Endothelial cell of umbilical vein (primary cell): Measurements from ENCODE around the gene VPREB1. TPM values are rescaled to one million over a fixed set of nuclear protein-coding genes. Genes with fewer than 3 reads are reported as not detected.

ENCODE experiments used
- BruUV-seq: library from RNA; stranded (reverse); fragments of 400-500 nt; replicated peaks from 2 replicates; lab custom pipeline; 2021; lab: Mats Ljungman, UMichigan
- CTCF ChIA-PET: fragments of 300-600, 350-600 bp; sonication (Branson Sonifier 250); formaldehyde crosslinking; loops from one replicate; lab custom pipeline; 2021; ENCODE audit warnings: antibody characterized with exemption, inconsistent platforms; lab: Charles Lee
- POLR2A ChIA-PET: fragments of 300-600, 350-600 bp; sonication (Branson Sonifier 250); formaldehyde crosslinking; loops from one replicate; lab custom pipeline; 2021; ENCODE audit warnings: antibody characterized with exemption, inconsistent platforms; lab: Charles Lee
- DNase-seq: peaks from one replicate; pipeline ENCODE4 v3.0.0-alpha.2; 2011; ENCODE audit warnings: low read depth, low spot score
- FAIRE-seq: peaks from 2 replicates; lab custom pipeline; 2011; peaks lifted over from hg19 to GRCh38; lab: Jason Lieb, UNC
- H2AFZ ChIP-seq: 2 replicates; pipeline ENCODE4 v1.6.0; 2012; ENCODE audit warnings: low read depth, low read length, control low read depth, inconsistent platforms
- H3K27ac ChIP-seq: 2 replicates; pipeline ENCODE4 v1.5.1; 2011; ENCODE audit warnings: low read depth, mild to moderate bottlenecking, control low read depth, low read length, moderate library complexity; ENCODE audit not compliant: insufficient read depth
- H3K27me3 ChIP-seq, 2 experiments: 2 replicates each; pipeline versions ENCODE4 v1.6.0 to v1.6.1; 2011; ENCODE audit warnings: low read length in 2 of 2, mixed read lengths in 1 of 2; ENCODE audit not compliant: control insufficient read depth in 2 of 2, insufficient read depth in 2 of 2
- H3K36me3 ChIP-seq, 2 experiments: 2 replicates in 1 of 2; 3 replicates in 1 of 2; pipeline ENCODE4 v1.5.1; 2011; ENCODE audit warnings: low read length in 2 of 2, mild to moderate bottlenecking in 1 of 2, moderate library complexity in 1 of 2; ENCODE audit not compliant: control insufficient read depth in 2 of 2, insufficient read depth in 2 of 2; ENCODE audit errors: extremely low read depth in 1 of 2
- H3K4me1 ChIP-seq: 3 replicates; pipeline ENCODE4 v1.5.1; 2011; ENCODE audit warnings: mild to moderate bottlenecking, low read length; ENCODE audit not compliant: control insufficient read depth, insufficient read depth; ENCODE audit errors: extremely low read depth
- H3K4me2 ChIP-seq: 2 replicates; pipeline ENCODE4 v1.6.1; 2011; ENCODE audit warnings: low read length, control low read depth, mixed read lengths; ENCODE audit not compliant: insufficient read depth
- H3K4me3 ChIP-seq, 3 experiments: fragments of 200-600 bp in 1 of 3; sonication (generic), shearing (Covaris generic) in 1 of 3; replicated peaks in 1 of 3; 2 replicates each; pipeline ENCODE4 v1.5.1; 2011 to 2016; ENCODE audit warnings: control low read depth in 3 of 3, low read length in 3 of 3, mild to moderate bottlenecking in 2 of 3, inconsistent platforms in 1 of 3, low read depth in 1 of 3, moderate library complexity in 1 of 3; ENCODE audit not compliant: insufficient read depth in 1 of 3
- H3K79me2 ChIP-seq: 2 replicates; pipeline ENCODE4 v1.6.0; 2012; ENCODE audit warnings: low read length, inconsistent platforms; ENCODE audit not compliant: control insufficient read depth, insufficient read depth
- H3K9ac ChIP-seq: replicated peaks from 2 replicates; pipeline ENCODE3; 2011; ENCODE audit warnings: low read length, control low read depth; ENCODE audit not compliant: insufficient read depth; ENCODE audit errors: extremely low read depth
- H3K9me1 ChIP-seq: replicated peaks from 3 replicates; pipeline ENCODE4 v1.6.0; 2011; ENCODE audit warnings: mild to moderate bottlenecking, low read length; ENCODE audit not compliant: control insufficient read depth, insufficient read depth; ENCODE audit errors: extremely low read depth
- H3K9me3 ChIP-seq: replicated peaks from 2 replicates; pipeline ENCODE4 v1.5.1; 2012; ENCODE audit warnings: low read length, inconsistent platforms; ENCODE audit not compliant: control insufficient read depth, insufficient read depth
- H4K20me1 ChIP-seq: replicated peaks from 2 replicates; pipeline ENCODE3; 2011; ENCODE audit warnings: mild to moderate bottlenecking, low read length; ENCODE audit not compliant: control insufficient read depth, insufficient read depth; ENCODE audit errors: extremely low read depth
- EZH2 ChIP-seq: IDR thresholded peaks from 2 replicates; pipeline ENCODE4 v1.6.1; 2012; ENCODE audit warnings: borderline replicate concordance, low read depth, mild to moderate bottlenecking, moderate library complexity, low read length, inconsistent platforms; ENCODE audit not compliant: severe bottlenecking
- FOS ChIP-seq: IDR thresholded peaks from 2 replicates; pipeline ENCODE4 v1.6.1; 2011; ENCODE audit warnings: mild to moderate bottlenecking, low read length, moderate library complexity, borderline replicate concordance; ENCODE audit not compliant: insufficient read depth
- GATA2 ChIP-seq: IDR thresholded peaks from 2 replicates; pipeline ENCODE4 v1.7.0; 2011; ENCODE audit warnings: low read depth, mild to moderate bottlenecking, moderate library complexity, mixed read lengths, low read length; ENCODE audit not compliant: insufficient read length, insufficient read depth
- JUN ChIP-seq: IDR thresholded peaks from 2 replicates; pipeline ENCODE4 v1.6.1; 2011; ENCODE audit warnings: borderline replicate concordance, low read depth; ENCODE audit not compliant: insufficient read length, insufficient read depth
- MAX ChIP-seq: IDR thresholded peaks from 2 replicates; pipeline ENCODE4 v1.6.1; 2011; ENCODE audit not compliant: insufficient read depth, insufficient read length
- MYC ChIP-seq: IDR thresholded peaks from one replicate; pipeline ENCODE4 v1.6.1; 2011; ENCODE audit warnings: mild to moderate bottlenecking, low read depth, low read length
- POLR2A ChIP-seq: IDR thresholded peaks from 2 replicates; pipeline ENCODE4 v1.6.1; 2012; ENCODE audit warnings: low read depth, mild to moderate bottlenecking, control low read depth, low read length
- POLR2AphosphoS5 ChIP-seq: IDR thresholded peaks from 2 replicates; pipeline ENCODE4 v1.6.1; 2012; ENCODE audit warnings: low read depth, mild to moderate bottlenecking, control low read depth, low read length, moderate library complexity; ENCODE audit not compliant: insufficient read depth
- dilution Hi-C: fragments of 300-500 bp; cut with MboI; formaldehyde crosslinking; loops from one replicate; pipeline ENCODE4 v1.15.0; 2019; ENCODE audit warnings: low sequenced_read_pairs; ENCODE audit not compliant: extremely low pct_ligation_motif_present
- intact Hi-C: fragments of 100-400 bp; cut with micrococcal nuclease; formaldehyde crosslinking; loops from one replicate; pipeline ENCODE4 v1.10.0; 2022
- polyA plus RNA-seq, 4 experiments: library from polyadenylated mRNA; depleted of rRNA in 3 of 4; stranded (reverse) in 3 of 4; unstranded in 1 of 4; fragments of >200 nt; gene quantifications; 2 replicates each; pipeline versions ENCODE4 v1.2.1 to v1.2.3, GENCODE V29; 2011 to 2012; ENCODE audit warnings: missing spikeins in 1 of 4
- total RNA-seq: library from RNA; stranded (reverse); gene quantifications from 2 replicates; pipeline ENCODE4 v1.2.3, GENCODE V29; 2021
- TF ChIP-seq, protein P1 (sequence below), 2 donors: IDR thresholded peaks; 1 replicate in 1 of 2; 2 replicates in 1 of 2; pipeline ENCODE4 v1.5.1; 2011; ENCODE audit warnings: low read length in 2 of 2, mild to moderate bottlenecking in 2 of 2, moderate library complexity in 2 of 2, control low read depth in 1 of 2, inconsistent platforms in 1 of 2, low read depth in 1 of 2; ENCODE audit not compliant: insufficient read depth in 1 of 2; ENCODE audit errors: extremely low read depth in 1 of 2

Gene VPREB1
- total and polyA plus RNA-seq, 2 donors (not counting 3 experiments of a cell fraction or from before 2014, with no cell fraction given): not detected

DNA sequence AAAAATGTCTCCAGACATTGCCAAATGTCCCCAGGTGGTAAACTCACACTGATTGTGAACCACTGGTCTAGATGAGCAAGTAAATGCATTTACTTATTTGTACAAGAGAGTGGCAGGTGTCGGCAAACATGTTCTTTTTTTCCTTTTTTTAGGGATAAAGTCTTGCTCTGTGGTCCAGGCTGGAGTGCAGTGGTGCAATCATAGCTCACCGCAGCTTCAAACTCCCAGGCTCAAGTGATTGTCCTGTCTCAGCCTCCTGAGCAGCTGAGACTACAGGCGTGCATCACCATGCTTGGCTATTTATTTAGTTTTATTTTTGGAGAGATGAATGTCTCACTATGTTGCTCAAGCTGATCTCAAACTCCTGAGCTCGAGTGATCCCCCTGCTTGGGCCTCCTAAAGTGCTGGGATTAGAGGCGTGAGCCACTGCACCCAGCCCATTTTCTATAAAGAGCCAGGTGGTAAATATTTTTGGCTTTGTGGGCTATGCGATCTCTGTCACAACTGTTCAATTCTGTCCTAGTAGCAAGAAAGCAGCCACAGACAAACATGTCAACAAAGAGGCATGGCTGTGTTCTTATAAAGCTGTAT lies 1.4 kb downstream of the VPREB1 start:
- no peak for DNase-seq
- no peaks in the 10 kb centered on the region for H3K9me3 ChIP-seq
- no peak for FAIRE-seq
- H3K36me3 ChIP-seq: no peaks in the 10 kb centered on the region
- CTCF ChIA-PET: interaction anchor here (1.0 to 1.5 kb wide), 3 partner anchors 10 to 50 kb away, joined by 3 to 8 read pairs (median 3); no protein-coding TSS in a partner anchor
- H3K79me2 ChIP-seq: no peaks in the 10 kb centered on the region
- H4K20me1 ChIP-seq: no peaks in the 10 kb centered on the region
- no peak overlapping the region for H3K4me3 ChIP-seq
- H3K4me1 ChIP-seq: no peaks in the 10 kb centered on the region
- H3K9ac ChIP-seq: no peak overlapping the region
- H2AFZ ChIP-seq: no peak overlapping the region
- intact Hi-C loops (no loop called here), dilution Hi-C loops (no loop called here)
- TF ChIP-seq, protein P1, sequence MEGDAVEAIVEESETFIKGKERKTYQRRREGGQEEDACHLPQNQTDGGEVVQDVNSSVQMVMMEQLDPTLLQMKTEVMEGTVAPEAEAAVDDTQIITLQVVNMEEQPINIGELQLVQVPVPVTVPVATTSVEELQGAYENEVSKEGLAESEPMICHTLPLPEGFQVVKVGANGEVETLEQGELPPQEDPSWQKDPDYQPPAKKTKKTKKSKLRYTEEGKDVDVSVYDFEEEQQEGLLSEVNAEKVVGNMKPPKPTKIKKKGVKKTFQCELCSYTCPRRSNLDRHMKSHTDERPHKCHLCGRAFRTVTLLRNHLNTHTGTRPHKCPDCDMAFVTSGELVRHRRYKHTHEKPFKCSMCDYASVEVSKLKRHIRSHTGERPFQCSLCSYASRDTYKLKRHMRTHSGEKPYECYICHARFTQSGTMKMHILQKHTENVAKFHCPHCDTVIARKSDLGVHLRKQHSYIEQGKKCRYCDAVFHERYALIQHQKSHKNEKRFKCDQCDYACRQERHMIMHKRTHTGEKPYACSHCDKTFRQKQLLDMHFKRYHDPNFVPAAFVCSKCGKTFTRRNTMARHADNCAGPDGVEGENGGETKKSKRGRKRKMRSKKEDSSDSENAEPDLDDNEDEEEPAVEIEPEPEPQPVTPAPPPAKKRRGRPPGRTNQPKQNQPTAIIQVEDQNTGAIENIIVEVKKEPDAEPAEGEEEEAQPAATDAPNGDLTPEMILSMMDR (IDR thresholded peaks at IDR 0.05; ENCODE audit: extremely low read depth in 1 of 2, insufficient read depth in 1 of 2, low read depth in 1 of 2, low read length in 2 of 2): no peak
- TF ChIP-seq EZH2: no peak
- TF ChIP-seq MAX: no peak
- TF ChIP-seq FOS: no peak
- no peak for TF ChIP-seq GATA2
- TF ChIP-seq POLR2A: no peak
- TF ChIP-seq POLR2AphosphoS5: no peak
- TF ChIP-seq MYC: no peak
- no peak for TF ChIP-seq JUN
- no TSS peak for BruUV-seq
- no peaks in the 10 kb centered on the region for H3K9me1 ChIP-seq
- H3K4me2 ChIP-seq: no peak overlapping the region
- H3K27ac ChIP-seq: no peak overlapping the region
- POLR2A ChIA-PET: no interaction called here
- peaks cover 2 to 12% of the 10 kb centered on the region in 2 experiments for H3K27me3 ChIP-seq
